ENCODE measurements around the gene CHRNA10. TPM values are rescaled to one million over a fixed set of nuclear protein-coding genes. Genes with fewer than 3 reads are reported as not detected.
"Not testable (repeated sequence)": the region's sequence is repeated elsewhere in the genome, so short reads cannot be mapped to it uniquely, and the experiment has no call there.

CHRNA10 gene
- total and polyA plus RNA-seq, 2 of the 13 experiments (the other 11 are each of a cell fraction or from before 2014, with no cell fraction given) = 0.53 to 0.71 TPM

DNA sequence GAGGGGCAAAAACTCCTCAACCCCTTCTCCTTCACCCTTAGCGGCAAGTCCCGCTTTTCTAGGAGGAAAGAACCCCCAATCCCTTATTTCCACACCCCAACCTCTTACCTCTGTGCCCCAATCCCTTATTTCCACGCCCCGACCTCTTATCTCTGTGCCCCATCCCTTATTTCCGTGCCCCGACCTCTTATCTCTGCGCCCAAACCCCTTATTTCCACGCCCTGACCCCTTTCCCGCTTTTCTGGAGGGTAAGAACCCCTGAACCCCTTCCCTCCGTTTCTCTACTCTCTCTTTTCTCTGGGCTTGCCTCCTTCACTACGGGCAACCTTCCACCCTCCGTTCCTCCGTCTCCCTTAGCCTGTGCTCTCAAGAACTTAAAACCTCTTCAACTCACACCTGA is 22.3 kb downstream of the CHRNA10 start:
- 23% methylated on average over 13 of the region's 13 CpGs for WGBS (ENCODE audit: low lambda C conversion rate)
- peaks cover 1 to 21% of the 10 kb centered on the region in 2 experiments; a peak in 4 of 5 replicates for H3K27me3 ChIP-seq (ENCODE audit: control insufficient read depth in 1 of 2, insufficient read depth in 2 of 2, low read length in 2 of 2)
- DNase-seq (ENCODE audit: low spot score); H3K36me3 ChIP-seq (replicated peaks in 1 of 2; ENCODE audit: control insufficient read depth in 1 of 2, insufficient read depth in 2 of 2, low read length in 2 of 2); FAIRE-seq; H2AFZ ChIP-seq (ENCODE audit: low read length); in situ Hi-C loops (cut with HindIII; ENCODE audit: extremely low pct_ligation_motif_present, low pct_unique_long_range_greater_than_20kb); ATAC-seq; BruUV-seq (replicated peaks); intact Hi-C loops (cut with micrococcal nuclease; ENCODE audit: unreplicated experiment); H3K4me2 ChIP-seq (ENCODE audit: low read depth, low read length); H3K27ac ChIP-seq (ENCODE audit: extremely low read length, insufficient read depth, low read length); H3K9me3 ChIP-seq (ENCODE audit: low read length); H3K79me2 ChIP-seq (ENCODE audit: insufficient read depth, low read length); H3K4me3 ChIP-seq (replicated peaks in 1 of 3; ENCODE audit: insufficient read depth in 1 of 3, low read depth in 2 of 3, low read length in 3 of 3); H3K9ac ChIP-seq (ENCODE audit: insufficient read depth, low read depth, low read length); H4K20me1 ChIP-seq (ENCODE audit: insufficient read depth, low read length); POLR2A ChIA-PET; H3K4me1 ChIP-seq (ENCODE audit: insufficient read depth, low read length); CTCF ChIA-PET (ENCODE audit: low intra/inter-chr PET ratio, low total read pairs): not testable (repeated sequence)

DNA sequence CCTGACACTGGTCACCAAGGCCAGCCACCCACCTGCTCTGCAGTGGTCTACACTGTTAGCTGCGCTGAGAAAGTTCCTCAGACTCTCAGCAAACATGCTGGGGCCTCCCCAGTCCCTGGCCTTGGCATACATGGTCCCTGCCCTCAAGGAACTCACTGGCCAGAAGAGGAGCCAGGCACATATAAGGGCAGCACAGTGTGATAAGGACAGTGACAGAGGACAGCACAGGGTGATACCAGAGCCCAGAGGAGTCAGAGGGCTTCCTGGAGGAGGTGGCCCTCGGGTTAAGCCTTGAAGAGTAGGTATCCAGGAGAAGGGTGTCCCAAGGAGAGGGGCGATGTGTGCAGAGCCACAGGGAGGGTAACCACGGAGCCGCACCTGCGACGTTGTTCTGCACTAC is 25.6 kb downstream of the CHRNA10 start:
- BruUV-seq (replicated peaks) = no TSS peak
- Histone ChIP-seq H2AFZ (ENCODE audit: low read length) (no peak overlapping the region), H3K36me3 (replicated peaks in 1 of 2; ENCODE audit: control insufficient read depth in 1 of 2, insufficient read depth in 2 of 2, low read length in 2 of 2) (no peaks in the 10 kb centered on the region), H3K4me2 (ENCODE audit: low read depth, low read length) (no peak overlapping the region), H3K27ac (ENCODE audit: extremely low read length, insufficient read depth, low read length) (no peak overlapping the region), H3K27me3 (ENCODE audit: control insufficient read depth in 1 of 2, insufficient read depth in 2 of 2, low read length in 2 of 2) (peaks cover 1 to 21% of the 10 kb centered on the region in 2 experiments; a peak in 4 of 5 replicates), H3K4me1 (ENCODE audit: insufficient read depth, low read length) (peaks cover 13% of the 10 kb centered on the region), H3K79me2 (ENCODE audit: insufficient read depth, low read length) (no peaks in the 10 kb centered on the region), H4K20me1 (ENCODE audit: insufficient read depth, low read length) (no peaks in the 10 kb centered on the region; the same call in 1 of the 2 replicates), H3K9me3 (ENCODE audit: low read length) (no peaks in the 10 kb centered on the region), H3K9ac (ENCODE audit: insufficient read depth, low read depth, low read length) (no peak overlapping the region), H3K4me3 (replicated peaks in 1 of 3; ENCODE audit: insufficient read depth in 1 of 3, low read depth in 2 of 3, low read length in 3 of 3) (no peak overlapping the region)
- DNase-seq (ENCODE audit: low spot score) (no peak), ATAC-seq (no peak), FAIRE-seq (no peak)
- in situ Hi-C loops (cut with HindIII; ENCODE audit: extremely low pct_ligation_motif_present, low pct_unique_long_range_greater_than_20kb) = no loop called here
- CTCF ChIA-PET (ENCODE audit: low intra/inter-chr PET ratio, low total read pairs) = no interaction called here
- TF ChIP-seq, protein P1, sequence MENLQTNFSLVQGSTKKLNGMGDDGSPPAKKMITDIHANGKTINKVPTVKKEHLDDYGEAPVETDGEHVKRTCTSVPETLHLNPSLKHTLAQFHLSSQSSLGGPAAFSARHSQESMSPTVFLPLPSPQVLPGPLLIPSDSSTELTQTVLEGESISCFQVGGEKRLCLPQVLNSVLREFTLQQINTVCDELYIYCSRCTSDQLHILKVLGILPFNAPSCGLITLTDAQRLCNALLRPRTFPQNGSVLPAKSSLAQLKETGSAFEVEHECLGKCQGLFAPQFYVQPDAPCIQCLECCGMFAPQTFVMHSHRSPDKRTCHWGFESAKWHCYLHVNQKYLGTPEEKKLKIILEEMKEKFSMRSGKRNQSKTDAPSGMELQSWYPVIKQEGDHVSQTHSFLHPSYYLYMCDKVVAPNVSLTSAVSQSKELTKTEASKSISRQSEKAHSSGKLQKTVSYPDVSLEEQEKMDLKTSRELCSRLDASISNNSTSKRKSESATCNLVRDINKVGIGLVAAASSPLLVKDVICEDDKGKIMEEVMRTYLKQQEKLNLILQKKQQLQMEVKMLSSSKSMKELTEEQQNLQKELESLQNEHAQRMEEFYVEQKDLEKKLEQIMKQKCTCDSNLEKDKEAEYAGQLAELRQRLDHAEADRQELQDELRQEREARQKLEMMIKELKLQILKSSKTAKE (CRISPR knock-in tag; IDR thresholded peaks at IDR 0.05; ENCODE audit: borderline replicate concordance) = no peak
- TF ChIP-seq ZNF33B (CRISPR knock-in tag; IDR thresholded peaks at IDR 0.05) (no peak), ZKSCAN5 (CRISPR knock-in tag; IDR thresholded peaks at IDR 0.05) (no peak), MLLT10 (CRISPR knock-in tag; IDR thresholded peaks at IDR 0.05) (no peak)
- TF ChIP-seq, protein P2, sequence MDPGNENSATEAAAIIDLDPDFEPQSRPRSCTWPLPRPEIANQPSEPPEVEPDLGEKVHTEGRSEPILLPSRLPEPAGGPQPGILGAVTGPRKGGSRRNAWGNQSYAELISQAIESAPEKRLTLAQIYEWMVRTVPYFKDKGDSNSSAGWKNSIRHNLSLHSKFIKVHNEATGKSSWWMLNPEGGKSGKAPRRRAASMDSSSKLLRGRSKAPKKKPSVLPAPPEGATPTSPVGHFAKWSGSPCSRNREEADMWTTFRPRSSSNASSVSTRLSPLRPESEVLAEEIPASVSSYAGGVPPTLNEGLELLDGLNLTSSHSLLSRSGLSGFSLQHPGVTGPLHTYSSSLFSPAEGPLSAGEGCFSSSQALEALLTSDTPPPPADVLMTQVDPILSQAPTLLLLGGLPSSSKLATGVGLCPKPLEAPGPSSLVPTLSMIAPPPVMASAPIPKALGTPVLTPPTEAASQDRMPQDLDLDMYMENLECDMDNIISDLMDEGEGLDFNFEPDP (CRISPR knock-in tag; conservative IDR thresholded peaks at IDR 0.05) = no peak
- TF ChIP-seq, protein P3, sequence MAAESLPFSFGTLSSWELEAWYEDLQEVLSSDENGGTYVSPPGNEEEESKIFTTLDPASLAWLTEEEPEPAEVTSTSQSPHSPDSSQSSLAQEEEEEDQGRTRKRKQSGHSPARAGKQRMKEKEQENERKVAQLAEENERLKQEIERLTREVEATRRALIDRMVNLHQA (CRISPR knock-in tag; IDR thresholded peaks at IDR 0.05) = no peak
- WGBS (ENCODE audit: low lambda C conversion rate) = 61% methylated on average over 5 of the region's 7 CpGs
- POLR2A ChIA-PET = no interaction called here
- intact Hi-C loops (cut with micrococcal nuclease; ENCODE audit: unreplicated experiment) = no loop called here
